Right ventricle myocardium inferior (tissue), 1 donor: Measurements from ENCODE around the gene HASPIN. TPM values are rescaled to one million over a fixed set of nuclear protein-coding genes. Genes with fewer than 3 reads are reported as not detected.

Experiments used
- ATAC-seq: fragments of 200-7000 bp; cut with Tn5 transposase; one replicate; pipeline ENCODE4 v1.9.1; 2020; ENCODE audit warnings: mild to moderate bottlenecking, moderate library complexity
- DNase-seq: peaks from one replicate; pipeline ENCODE4 v3.0.0; 2021; ENCODE audit errors: missing footprints
- intact Hi-C: fragments of 100-400 bp; cut with DNase I; formaldehyde crosslinking; loops from one replicate; pipeline ENCODE4 v1.11.0; 2022
- long read RNA-seq: library from polyadenylated mRNA; unstranded; transcript quantifications from one replicate; pipeline ENCODE4 v2.0.0, GENCODE V29; 2021
- total RNA-seq: library from RNA; stranded (reverse); fragmentation: NEBNext Ultra II Directional; extraction: Animal tissue kit (Norgen Biotek cat#: 25700); gene quantifications from one replicate; pipeline ENCODE4 v1.2.1, GENCODE V29; 2021
- donor health status: DM: no; HTN: yes; CAD: no; lungs with severe emphysema.

Gene HASPIN
- 0.22 TPM for total RNA-seq
- long read RNA-seq = 0 reads

DNA sequence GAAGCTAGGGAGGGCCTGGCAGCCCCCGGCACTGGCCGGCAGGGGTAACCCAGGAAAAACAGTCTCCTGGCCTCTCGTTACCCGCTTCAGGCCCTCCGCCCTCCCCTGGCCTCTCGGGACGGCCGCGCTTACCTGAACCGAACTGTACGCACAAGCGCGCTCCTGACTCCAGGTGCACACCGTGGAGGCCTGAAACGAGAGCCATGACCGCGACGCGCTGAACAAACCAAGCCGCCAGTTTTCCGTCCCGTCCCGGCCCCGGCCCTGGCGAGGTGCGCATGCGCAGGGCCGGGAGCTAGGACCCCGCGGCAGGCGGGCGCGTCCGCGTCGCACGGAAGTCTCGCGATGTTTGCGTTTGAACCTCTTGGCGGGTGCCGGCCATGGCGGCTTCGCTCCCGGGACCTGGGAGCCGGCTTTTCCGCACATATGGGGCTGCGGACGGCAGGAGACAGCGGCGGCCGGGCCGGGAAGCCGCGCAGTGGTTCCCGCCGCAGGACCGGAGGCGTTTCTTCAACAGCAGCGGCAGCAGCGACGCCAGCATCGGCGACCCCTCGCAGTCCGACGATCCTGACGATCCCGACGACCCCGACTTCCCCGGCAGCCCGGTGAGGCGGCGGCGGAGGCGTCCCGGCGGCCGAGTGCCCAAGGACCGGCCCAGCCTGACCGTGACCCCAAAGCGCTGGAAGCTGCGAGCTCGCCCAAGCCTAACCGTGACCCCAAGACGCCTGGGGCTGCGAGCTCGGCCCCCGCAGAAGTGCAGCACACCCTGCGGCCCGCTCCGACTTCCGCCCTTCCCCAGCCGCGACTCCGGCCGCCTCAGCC lies at the start of gene HASPIN:
TSS of gene HASPIN (plus strand) at position 348 of the 822 bp plus-strand sequence. CDS start at position 381, 33 bp downstream.
- intact Hi-C loops = loop anchor here (5.0 kb wide), 1 partner anchor 41 kb away; no protein-coding TSS in a partner anchor
- peak; percentile 95 for ATAC-seq

DNA sequence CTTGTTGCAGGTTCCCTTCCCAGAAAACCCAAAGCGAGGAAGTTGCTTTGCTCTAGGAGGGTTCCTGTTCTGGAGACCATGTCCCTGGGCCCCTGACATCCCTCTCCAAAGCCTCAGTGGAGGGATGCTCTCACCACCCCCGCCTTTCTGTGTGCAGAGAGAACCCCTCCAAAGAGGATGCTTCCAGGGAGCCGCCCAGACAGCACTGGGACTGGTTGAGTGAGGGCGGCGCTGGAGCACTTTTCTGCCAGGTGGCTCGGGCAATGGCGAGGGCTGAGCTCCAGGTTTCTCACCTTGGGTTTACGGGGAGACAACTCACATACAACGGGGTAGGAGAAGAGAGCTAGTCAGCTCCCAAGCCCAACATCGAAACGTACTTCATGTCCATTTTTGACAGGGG lies 47.8 kb upstream of the HASPIN start:
- intact Hi-C loops = no loop called here
- no peak for ATAC-seq
- DNase-seq = peak; percentile 30

More for the DNA sequence above, at the start of gene HASPIN:
- peak; percentile 95 for DNase-seq

DNA sequence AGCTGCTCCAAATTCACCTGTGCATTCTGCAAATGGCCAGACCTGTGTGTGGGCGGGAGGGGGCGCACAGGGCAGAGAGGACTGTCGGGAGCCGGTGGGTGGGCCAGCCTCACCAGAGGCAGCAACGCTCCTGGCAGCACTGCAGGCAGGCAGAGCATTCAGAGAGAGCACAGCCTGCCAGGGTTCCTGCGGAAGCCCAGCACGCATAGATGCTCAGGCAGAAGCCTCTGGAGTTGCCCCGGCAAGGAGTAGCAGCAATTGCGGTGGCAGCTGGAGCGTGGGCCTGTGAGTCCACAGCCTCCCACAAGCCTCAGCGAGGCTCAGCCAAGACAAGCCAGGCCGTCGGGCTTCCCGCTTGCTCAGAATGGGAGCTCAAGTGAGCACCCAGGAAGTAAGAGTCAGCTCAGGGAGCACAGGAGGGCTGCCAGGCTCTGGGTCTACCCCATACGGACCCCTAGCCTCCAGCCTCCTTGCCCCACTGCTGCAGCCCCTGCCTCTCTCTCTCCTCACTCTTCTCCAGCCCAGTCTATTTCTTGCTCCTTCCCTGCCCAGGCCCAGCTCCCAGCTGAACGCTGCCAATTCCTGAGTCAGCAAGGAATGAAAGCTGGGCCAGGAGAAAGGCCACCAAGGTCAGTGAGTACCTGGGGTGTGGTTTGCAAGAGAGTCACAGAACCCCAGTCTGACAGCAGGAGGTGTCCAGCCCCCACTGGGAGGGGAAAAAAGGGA lies 45.4 kb upstream of the HASPIN start:
- ATAC-seq = no peak
- intact Hi-C loops = no loop called here
- DNase-seq = peak; percentile 60

DNA sequence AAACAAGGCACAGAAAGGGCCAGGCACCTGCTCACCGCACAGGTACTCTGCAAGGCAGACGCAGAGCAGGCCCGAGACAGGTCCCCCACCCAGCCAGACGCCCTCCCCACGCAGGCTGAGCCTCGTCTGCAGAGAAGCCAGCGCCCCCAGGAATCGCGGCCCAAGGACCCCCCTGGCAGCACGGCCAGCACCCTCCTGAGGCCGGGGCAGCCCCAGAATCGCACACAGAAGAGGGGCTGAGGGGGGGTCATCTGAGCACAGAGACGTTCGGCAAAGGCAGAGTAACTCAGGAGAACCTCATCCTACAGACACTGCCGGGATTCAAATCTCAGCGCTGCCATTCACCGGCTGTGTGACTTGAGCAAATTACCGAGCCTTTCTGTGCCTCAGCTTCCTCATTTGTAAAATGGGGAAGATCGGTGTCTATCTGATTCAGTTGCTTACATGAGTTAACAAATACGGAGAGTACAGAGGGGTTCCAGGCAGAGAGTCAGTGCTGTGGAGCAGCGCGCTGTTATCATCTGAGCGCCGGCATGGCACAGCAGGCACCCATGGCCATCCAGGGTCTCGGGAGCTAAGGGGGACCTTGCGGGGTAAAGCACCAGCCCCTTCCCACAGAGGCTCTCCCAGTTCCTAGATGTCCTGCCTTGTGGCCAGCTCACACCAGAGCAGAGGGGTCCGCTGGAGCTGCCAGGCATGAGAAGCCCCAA lies 44.7 kb upstream of the HASPIN start:
- ATAC-seq (no peak), DNase-seq (peak; percentile 17)
- intact Hi-C loops = no loop called here

DNA sequence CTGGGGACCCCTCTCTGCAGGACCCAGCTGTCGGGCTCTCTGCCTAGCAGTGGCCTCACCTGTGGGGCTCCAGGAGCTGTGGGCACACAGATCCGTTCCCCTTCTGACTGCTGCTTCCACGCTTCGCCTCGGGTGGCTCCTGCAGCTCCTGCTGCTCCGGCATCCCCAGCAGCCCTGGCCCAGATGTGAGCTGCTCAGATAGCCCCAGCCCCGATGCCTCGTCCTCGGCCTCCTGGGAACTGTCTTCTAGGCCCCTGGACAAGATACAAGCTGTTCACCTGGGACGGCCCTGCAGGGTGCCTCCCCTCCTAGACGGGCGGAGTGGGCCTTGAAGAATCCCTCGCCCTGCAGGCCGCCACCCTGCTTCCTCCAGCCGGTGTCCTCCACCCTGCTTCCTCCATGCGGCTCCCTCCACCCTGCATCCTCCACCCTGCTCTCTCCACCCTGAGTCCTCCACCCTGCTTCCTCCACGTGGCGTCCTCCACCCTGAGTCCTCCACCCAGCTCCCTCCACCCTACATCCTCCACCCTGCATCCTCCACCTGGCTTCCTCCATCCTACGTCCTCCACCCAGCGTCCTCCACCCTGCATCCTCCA lies 44.1 kb upstream of the HASPIN start:
- DNase-seq (peak; percentile 66), ATAC-seq (no peak)
- intact Hi-C loops = loop anchor here (5.0 kb wide), 1 partner anchor 43 kb away; the partner anchor contains the start of gene HASPIN

DNA sequence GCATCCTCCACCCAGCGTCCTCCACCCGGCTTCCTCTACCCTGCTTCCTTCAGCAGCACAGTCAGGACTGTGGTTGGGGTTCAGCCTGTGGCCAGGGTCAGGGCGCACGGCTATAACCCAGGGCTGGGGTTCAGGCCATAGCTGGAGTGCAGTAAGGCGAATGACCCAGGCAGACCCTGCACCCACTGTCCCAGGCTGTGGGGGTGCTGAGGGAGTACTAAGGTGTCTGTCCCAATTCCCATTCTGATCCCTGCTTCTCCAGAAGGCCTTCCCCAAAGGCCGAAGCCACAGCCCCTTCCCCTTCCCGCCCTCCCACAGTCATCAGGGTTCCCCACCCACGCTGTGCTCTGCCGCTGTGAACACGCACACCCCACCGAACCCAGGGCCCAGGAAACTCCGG lies 42.6 kb upstream of the HASPIN start:
- peak; percentile 15 for DNase-seq
- intact Hi-C loops = loop anchor here (5.0 kb wide), 1 partner anchor 41 kb away; the partner anchor contains the start of gene HASPIN
- ATAC-seq = no peak

DNA sequence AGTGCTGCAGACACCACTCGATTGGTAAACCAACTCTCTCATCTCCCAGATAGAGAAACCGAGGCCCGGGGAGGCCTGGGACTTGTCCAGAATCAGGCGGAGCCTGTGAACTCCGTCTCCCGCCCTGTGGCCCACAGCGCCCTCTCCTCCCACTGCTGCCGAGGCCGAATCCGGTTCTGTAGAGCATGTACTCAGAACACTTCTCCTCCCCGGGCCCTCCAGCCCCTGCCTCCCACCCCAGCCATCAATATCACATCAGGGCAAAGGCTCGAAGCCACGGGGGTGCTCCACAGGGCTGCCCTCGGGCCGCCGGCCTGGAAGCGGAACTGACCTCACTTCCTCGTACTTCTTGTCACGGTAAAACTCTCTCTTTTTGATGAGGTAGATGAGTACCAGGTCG lies 42.1 kb upstream of the HASPIN start:
- ATAC-seq (no peak), DNase-seq (peak; percentile 45)
- intact Hi-C loops = loop anchor here (5.0 kb wide), 1 partner anchor 41 kb away; the partner anchor contains the start of gene HASPIN

DNA sequence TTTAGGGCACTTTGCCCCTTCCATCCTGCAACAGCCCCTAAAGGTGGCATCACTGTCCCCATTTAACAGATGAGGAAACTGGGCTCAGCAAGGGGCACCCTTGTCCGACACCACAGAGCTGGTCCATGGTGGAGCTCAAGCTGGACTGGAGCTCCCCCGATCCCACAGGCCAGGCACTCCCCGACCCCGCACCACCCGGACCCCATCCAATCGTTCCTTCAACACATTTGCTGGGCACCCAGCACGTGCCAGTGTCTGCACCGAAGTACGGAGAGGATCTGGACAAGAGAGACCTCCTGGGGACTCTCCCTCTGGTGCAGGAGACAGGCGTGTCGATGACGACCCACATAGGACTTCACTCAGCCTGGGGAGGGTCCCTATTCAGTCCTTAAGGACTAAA lies 41.7 kb upstream of the HASPIN start:
- peak; percentile 30 for DNase-seq
- no peak for ATAC-seq
- intact Hi-C loops = loop anchor here (5.0 kb wide), 1 partner anchor 40 kb away; the partner anchor contains the start of gene HASPIN

DNA sequence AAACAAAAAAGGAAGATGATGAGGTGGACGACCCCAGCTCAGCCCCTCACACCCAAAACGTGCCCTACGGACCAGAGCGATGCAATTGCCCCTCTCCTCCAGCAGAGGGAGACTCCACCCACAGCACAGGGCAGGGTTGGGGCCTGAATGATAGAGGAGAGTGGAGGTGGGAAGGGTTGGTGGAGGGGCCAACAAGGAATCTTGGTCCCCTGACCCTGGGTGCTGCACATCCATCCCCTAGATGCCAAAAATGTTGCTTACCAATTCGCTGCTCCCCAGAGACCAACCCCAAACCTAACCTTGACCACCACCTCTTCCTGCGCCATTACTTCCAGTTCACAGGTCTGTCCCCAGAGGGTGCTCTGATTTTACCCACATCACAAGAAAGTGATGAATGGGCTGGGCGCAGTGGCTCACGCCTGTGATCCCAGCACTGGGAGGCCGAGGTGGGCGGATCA lies 40.6 kb upstream of the HASPIN start:
- ATAC-seq (peak; percentile 50), DNase-seq (peak; percentile 59)

DNA sequence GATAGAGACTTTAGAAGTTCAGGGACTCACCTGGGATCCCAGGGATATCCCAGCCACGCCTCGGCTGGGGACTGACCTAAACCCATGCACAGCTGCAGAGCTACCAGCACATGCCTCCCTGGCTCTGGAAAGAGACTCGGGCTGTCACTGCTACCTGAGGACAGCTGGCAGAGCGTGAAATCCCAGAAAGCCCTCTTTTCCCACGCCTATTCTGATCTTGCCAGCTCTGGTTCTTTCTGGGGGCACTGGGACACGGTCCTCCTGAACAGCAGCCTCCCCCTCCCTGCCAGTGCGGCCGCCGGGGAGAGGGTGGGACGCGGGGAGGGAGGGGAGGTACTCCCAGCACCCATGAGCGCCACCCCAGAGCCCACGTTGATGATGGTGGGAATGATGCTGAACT lies 38.5 kb upstream of the HASPIN start:
- DNase-seq (peak; percentile 20), ATAC-seq (no peak)
- intact Hi-C loops = no loop called here

More for the DNA sequence above, 40.6 kb upstream of the HASPIN start:
- intact Hi-C loops = loop anchor here (5.0 kb wide), 1 partner anchor 39 kb away; the partner anchor contains the start of gene HASPIN

DNA sequence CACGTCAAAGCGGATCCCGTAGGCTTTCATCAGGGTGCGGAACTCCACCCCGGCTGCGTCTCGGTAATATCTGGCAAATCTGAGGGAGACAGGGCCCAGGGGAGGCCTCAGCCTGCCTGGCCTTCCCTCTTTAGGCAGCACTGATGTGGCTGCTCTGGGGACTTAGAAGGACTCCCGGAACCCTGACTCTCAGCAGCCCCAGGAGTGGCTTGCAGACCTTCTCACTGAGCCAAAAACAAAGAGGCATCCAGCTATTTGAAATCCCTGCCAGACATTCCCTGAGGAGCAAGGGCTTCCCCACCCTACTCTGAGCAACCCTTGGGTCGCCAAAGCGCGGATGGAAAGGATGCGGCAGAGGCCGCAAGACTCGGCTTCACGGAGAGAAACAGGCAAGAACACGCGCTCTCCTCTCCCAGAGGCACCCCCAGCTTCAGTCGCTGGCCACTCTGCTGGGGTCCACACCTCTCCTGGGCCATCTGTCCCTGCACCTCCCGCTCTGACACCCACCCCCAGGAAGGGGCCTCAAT lies 35.6 kb upstream of the HASPIN start:
- ATAC-seq = no peak
- peak; percentile 11 for DNase-seq
- intact Hi-C loops = no loop called here

DNA sequence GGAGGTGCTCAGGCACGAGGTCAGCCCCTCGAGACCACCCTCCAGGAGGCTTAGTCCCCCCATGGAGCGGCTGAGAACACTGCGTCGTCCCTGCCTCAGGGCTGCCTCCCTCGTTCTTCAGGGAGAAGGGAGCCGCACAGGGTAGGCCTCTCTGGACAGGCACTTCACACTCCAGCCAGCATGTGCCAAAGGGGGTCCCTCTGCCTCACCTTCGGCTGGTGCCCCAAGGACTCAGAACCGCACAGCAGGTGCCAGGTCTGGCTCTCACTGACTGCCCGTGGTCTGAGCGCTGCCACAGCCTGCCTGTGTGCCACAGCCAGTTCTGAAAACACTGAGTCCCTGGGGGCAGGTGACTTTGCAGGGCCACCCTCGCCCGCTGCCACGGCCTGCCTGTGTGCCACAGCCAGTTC lies 34.8 kb upstream of the HASPIN start:
- ATAC-seq (no peak), DNase-seq (peak; percentile 39)
- intact Hi-C loops = no loop called here

DNA sequence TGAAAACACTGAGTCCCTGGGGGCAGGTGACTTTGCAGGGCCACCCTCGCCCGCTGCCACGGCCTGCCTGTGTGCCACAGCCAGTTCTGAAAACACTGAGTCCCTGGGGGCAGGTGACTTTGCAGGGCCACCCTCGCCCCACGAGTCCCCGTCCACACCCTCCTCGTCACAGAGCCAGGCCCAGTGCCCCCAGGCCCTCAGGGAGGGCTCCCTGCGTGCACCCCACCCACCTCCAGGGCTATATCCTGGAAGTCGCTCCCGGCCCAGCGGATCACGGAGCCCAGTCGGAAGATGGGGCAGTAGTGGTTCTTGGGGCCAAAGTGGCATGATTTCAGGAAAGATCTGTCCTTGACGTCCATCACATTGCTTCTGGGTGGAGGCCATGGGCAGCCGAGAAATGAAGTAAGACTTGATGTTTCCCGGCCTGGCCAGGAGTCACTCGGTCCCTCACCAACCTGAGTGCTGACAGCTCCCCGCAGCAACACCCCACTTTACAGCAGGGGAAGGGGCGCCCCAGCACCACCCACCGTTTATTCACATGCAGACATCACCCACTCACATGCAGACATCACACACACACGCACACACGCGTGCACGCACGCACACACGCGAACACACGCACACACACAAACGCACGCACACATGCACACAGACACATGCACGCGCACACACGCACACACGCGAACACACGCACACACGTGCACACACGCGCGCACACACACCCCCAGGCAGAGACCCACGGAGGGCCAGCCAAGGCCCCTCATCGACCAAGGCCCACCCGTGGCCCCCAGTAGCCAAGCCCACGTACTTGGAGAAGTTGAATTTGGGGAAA lies 34.2 kb upstream of the HASPIN start:
- intact Hi-C loops = no loop called here
- ATAC-seq (no peak), DNase-seq (peak; percentile 49)

DNA sequence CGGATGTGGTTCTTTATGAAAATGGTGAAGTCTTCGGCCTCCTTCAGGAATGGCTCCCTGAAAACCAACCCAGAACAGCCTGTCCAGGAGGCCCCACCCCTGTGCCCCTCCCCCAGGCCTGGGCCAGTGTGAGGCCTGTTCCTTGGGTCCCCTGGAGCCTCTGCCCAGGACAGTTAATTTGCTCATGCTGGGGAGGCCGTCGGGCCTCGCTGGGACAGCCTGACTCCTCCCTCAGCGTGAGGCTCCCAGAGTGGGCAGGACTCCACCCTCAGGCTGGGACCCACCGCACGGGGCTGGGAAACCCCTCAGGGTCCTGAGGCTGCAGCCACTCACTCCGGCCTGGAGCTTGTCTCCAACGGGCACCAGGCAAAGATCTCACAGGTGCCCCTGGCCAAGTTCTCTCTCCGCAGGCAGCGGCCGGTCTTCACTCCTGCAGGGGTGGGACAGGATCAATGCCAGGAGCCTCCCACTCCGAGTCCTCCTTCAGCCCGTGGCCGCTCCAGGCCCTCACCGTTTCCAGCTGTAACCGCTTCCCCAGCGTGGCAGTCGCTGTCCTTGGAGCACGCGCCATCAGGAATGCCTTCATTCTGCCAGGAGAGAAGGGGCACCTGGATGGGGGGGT lies 33.5 kb upstream of the HASPIN start:
- no peak for ATAC-seq
- intact Hi-C loops = no loop called here

DNA sequence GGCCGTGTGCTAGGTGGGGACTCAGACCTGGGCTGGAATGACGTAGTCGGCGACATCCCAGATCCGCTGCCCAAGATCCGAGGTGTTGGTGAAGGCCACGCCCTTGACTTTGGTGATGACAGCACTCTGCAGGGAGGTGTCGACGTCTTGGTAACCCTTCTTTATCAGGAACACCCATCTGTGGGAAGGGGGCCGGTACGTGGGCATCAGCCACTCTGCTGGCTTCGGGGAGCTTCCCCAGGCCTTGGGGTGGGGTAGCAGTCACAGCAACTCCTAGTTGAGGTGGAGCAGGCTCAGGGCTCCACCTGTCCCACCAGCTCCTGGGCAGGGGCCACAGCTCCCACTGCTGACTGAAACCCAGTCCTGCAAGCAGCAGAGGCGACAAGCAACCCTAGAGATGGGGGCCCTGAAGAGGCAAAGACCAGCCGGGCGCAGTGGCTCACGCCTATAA lies 32.1 kb upstream of the HASPIN start:
- intact Hi-C loops = no loop called here
- no peak for ATAC-seq
- DNase-seq = peak; percentile 34

More for the DNA sequence above, 33.5 kb upstream of the HASPIN start:
- peak; percentile 20 for DNase-seq

DNA sequence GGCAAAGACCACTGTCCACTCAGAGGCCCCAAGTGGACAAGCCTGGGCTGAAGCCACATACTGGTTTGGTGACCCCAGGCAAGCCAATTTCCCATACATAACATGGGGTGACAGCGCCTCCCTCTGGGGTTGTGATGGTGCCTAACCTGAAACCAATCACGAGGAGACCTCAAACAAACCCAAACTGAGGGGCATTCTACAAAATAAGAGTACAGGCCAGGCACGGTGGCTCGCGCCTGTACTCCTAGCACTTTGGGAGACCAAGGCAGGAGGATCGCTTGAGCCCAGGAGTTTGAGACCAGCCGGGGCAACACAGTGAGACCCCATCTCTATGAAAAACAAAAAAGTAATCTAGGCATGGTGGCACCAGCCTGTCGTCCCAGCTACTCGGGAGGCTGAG lies 31.4 kb upstream of the HASPIN start:
- intact Hi-C loops = no loop called here
- ATAC-seq (no peak), DNase-seq (peak; percentile 37)

DNA sequence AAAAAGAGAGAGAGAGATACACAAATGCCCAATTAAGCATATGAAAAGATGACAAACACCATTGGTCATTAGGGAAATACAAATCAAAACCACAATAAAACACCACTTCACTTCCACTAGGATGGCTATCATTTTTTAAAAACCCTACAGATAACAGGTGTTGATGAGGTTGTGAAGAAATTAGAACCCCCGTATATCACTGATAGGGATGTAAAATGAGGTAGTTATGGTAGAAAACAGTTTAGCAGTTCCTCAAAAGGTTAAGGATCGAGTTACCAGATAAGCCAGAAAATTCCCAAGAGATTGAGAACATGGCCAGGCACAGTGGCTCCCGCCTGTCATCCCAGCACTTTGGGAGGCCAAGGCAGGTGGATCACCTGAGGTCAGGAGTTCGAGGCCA lies 30.6 kb upstream of the HASPIN start:
- ATAC-seq = no peak
- intact Hi-C loops = no loop called here
- DNase-seq = no peak
